UCSD-AML1 (cell line): ENCODE data around the gene LRRN4CL.

Source experiments
- DNase-seq: peaks from one replicate; lab custom pipeline; 2025; ENCODE audit not compliant: unreplicated experiment; lab: John Stamatoyannopoulos, UW

The LRRN4CL gene

DNA sequence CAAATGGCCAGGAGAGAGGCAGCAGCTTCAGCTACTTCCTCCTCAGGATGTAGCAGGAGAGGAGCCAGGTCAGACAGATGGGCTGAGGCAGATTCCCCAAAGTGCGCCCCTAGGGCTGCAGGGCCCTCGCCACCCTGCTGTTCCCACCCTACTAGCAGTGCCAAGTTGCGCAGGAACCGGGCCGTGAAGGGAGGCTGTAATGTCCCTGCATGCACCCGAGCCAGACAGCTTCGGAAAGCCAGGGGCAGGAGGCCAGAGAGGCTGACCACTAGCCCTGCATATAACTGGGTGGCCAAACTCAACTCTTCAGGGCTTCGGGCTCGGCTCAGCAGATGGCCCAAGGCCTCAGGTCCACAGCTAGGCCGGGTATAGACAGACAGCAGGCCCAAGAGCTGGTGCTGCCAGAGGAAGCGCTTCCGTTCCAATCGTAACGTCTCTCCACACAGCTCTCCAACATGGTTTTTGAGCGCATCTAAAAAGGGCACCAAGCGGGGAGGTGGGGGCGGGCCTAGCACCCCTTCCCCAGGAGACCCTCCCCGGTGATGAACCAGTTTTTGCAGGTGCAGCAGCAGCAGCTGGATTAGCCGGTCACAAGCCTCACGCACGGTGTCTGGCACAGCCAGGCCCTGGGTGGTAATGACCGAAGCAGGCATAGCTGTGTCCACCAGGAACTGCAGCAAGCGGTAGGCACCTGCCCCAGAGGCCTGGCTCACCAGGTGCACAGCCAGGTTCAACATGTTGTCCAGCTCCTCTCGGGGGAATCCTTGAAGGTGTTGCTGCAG is 41.0 kb downstream of the LRRN4CL start:
- no peak for DNase-seq

DNA sequence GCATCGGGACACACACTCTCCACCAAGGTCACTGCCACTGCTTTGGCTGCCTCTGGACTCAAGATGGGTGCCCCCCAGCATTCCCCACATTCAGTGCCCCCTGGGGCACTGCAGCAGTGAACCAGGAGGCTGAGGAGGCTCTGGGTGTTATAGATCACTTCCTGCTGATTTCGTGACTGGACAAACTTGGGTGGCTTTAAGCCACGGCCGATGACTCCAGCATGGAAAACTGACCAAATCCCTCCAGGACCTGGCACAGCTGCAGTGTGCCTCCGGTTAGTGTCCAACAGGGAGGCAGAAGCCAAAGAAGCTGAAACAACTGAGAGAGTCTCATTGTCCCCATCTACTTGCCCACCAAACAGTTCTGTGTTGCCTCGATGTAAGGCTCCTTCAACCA is 41.7 kb downstream of the LRRN4CL start:
- no peak for DNase-seq

DNA sequence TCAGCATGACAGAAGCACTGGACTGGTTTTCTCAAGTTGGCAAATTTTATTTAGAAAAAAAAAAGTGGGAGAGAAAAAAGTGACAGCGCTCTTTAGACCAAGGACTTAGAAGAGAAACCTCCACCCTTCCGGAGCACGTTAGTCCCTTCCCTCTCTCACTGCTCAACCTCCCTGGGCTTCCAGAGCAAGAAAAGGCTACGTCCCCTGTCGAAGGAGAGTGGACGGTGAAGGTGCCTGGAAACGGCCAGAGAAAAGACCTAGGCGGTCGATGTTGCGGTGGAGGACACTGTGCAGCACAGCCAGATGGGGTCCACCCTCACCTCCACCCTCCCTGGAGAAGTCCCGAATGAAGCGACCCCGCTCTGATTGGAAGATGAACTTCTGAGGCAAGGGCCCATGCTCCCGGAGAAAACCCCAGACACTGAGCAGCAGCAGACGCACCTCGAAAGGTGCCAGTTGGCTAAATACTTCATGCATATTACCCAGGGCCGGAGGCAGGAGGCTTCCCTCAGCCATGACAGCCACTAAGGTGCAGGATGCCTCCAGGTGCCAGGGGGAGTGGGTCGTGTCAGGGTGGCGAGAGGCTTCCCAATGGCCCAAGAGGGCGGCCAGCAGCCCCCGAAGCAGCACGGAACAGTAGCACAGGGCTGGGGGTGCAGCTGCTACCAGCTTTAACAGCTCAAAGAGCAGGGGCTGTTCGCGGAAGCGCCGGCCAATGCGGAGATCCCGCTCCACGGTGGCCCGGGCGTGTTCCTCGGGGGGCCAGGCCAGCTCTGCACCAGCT is 42.3 kb downstream of the LRRN4CL start:
- DNase-seq, result no peak

DNA sequence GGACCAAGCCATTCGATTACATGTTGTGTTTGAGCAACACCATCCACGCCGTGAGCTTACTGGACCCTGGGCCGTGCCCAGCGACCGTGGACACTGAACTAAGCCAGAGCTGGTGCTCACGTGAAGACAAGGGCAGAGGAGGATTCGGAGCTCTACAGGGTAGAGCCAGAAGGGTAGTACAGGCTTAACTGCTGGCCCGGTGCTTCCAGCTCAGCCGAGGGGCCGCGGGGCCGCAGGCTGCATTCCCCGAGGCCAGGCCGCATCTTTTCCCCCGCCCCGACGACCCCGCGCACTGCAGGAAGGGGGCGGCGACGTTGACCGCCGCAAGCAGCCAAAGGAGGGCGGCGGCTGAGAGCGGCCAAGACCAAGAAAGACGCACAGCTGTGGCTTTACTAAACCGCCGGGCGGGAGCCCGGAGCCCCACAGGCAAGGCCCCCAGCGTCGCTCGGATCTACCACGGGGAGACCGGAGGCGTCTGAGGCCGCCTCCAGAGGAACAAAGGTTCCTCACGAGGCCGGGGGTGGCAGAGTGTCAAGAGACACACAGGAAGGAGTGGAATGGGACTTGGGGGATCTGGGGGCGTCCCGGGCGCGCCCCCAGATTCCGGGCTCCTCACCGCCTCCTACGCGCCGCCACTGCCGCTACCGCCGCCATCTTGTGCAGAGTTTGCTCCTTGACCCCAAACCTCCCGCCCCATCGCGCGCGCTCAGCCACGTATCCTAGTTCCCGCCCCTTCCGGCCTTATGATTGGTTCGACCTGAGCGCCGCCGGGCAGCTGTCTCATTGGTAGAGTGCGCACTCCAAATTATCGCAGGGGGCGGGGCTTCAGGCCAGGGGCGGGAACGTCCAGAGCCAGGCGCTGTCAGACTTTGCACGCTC is 43.1 kb downstream of the LRRN4CL start, which contains the start of gene GANAB:
TSS of gene GANAB (minus strand) at position 668 of the 879 bp plus-strand sequence. CDS start at position 654, 14 bp downstream.
- peak; percentile 98 for DNase-seq

DNA sequence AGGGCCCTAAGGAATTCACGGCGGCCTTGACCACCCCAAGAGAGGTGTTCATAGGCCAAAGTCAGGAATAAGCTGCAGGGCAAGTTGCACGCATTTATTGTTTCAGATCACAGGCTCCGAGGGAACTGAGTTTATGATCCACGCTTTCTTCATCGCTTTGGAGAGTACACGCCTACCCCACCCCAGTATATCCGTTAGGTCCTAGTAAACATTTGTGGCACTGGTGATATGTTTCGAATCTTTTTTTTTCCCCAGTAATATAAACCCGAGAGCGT is 43.7 kb downstream of the LRRN4CL start:
- no peak for DNase-seq

DNA sequence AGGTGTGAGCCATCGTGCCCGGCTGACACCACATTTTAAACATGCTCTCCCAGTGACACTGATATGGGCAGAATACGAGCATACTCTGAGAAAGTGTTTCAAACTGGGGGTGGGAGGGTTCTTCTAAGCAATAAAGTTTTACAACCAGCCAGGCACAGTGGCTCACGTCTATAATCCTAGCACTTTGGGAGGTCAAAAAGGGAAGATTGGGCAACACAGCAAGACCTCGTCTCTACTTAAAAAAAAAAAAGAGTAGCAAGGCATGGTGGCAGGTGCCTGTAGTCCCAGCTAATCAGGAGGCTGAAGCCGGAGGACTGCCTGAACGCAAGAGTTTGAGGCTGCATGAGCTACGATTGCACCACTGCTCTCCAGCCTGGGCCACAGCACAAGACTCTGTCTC is 45.1 kb downstream of the LRRN4CL start:
- no peak for DNase-seq
